RPMI8226 (cell line): ENCODE results near the gene CCDC187.

Source experiments
- DNase-seq: peaks from one replicate; pipeline ENCODE4 v3.0.0-alpha.2; 2015

Gene CCDC187

GRCh38 chr9:136297016-136297691 is 6.7 kb downstream of the CCDC187 start:
- DNase-seq: peak; percentile 91

- DNase-seq: no peak
Observed at GRCh38 chr9:136296434-136297015, 7.4 kb downstream of the CCDC187 start.

- no peak for DNase-seq
Observed at GRCh38 chr9:136295542-136296433, 8.1 kb downstream of the CCDC187 start.

GRCh38 chr9:136295055-136295454 is 8.8 kb downstream of the CCDC187 start:
- no peak for DNase-seq

GRCh38 chr9:136294437-136294836 is 9.5 kb downstream of the CCDC187 start:
- no peak for DNase-seq

- no peak for DNase-seq
Observed at GRCh38 chr9:136293476-136294077, 10.3 kb downstream of the CCDC187 start.

GRCh38 chr9:136292591-136293448 is 11.1 kb downstream of the CCDC187 start:
- no peak for DNase-seq

GRCh38 chr9:136292026-136292538 is 11.8 kb downstream of the CCDC187 start:
- DNase-seq: no peak

GRCh38 chr9:136291306-136292025 is 12.4 kb downstream of the CCDC187 start:
- DNase-seq: no peak

GRCh38 chr9:136290508-136291000 is 13.3 kb downstream of the CCDC187 start:
- DNase-seq: no peak

- peak; percentile 67 for DNase-seq
Observed at GRCh38 chr9:136289651-136290507, 14.0 kb downstream of the CCDC187 start.

GRCh38 chr9:136287960-136288753 is 15.7 kb downstream of the CCDC187 start:
- DNase-seq: peak; percentile 49

- DNase-seq: no peak
Observed at GRCh38 chr9:136286987-136287379, 16.9 kb downstream of the CCDC187 start.

- no peak for DNase-seq
Observed at GRCh38 chr9:136286359-136286986, 17.4 kb downstream of the CCDC187 start.

GRCh38 chr9:136285501-136286358 is 18.2 kb downstream of the CCDC187 start:
- no peak for DNase-seq

- no peak for DNase-seq
Observed at GRCh38 chr9:136284951-136285350, 18.9 kb downstream of the CCDC187 start.

GRCh38 chr9:136284311-136284710 is 19.6 kb downstream of the CCDC187 start:
- no peak for DNase-seq
